ENCODE data around the gene ZGPAT. TPM values are rescaled to one million over a fixed set of nuclear protein-coding genes. Genes with fewer than 3 reads are reported as not detected.

ZGPAT gene
- total RNA-seq, 1 experiment from 2014 or later: 27.6 TPM

DNA sequence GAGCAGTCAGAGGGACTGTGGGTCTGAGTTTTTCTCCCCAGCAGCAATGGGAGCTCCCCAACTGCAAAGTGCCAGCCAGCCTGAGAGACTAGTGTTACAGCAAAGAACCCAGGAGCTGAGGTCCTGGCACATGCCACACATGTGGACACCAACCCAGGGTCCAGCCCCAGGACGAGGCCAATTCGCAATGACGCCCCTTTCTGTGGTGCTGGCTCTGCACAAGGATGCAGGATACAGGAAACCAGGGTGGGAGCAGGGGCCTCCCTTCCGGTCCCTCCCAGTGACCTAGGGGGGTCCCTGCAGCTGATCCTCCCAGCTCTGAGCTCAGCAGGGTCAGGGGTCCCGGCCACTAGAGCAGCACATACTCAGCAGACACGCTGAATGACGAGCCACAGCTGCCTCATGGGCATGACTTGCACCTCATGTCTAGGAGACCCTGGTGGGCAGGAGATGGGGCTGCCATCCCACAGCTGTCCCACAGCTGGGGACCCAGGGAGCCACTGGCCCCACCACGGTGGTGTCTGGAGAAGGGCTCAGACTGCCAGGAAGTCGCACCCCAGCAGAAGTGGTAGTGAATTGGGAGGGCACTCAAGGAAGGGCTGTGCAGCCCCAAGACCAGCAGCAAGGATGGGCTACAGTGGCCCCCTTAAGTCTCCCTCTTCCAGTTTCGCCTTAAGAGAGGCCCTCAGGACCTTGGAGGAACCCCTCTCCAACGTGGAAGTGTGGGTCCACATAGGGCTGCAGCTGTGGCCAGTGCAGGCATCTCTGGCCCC lies 3.7 kb upstream of the ZGPAT start:
- H2BK20ac ChIP-seq (ENCODE audit: low read depth, low read length, poor library complexity, severe bottlenecking): no peak overlapping the region
- no peak overlapping the region for H3K27ac ChIP-seq (ENCODE audit: insufficient read length, low read depth, low read length)
- no peaks in the 10 kb centered on the region for H3K4me1 ChIP-seq (ENCODE audit: insufficient read depth, low read length)
- no peak overlapping the region for H3K4me2 ChIP-seq (ENCODE audit: insufficient read depth, insufficient read length, low read length)
- H2BK12ac ChIP-seq (ENCODE audit: insufficient read length, low read depth, low read length): no peak overlapping the region
- no peak overlapping the region for H4K5ac ChIP-seq (ENCODE audit: insufficient read length, low read depth, low read length)
- no peak overlapping the region for H2BK5ac ChIP-seq (ENCODE audit: insufficient read length, low read length)
- Mint-ChIP-seq H3K4me3 (no peak overlapping the region; a peak in 1 of 5 replicates), H3K27me3 (ENCODE audit: low read depth) (no peaks in the 10 kb centered on the region), H3K27ac (no peak overlapping the region), H3K4me1 (peaks cover 8 to 16% of the 10 kb centered on the region in 2 experiments), H3K9me3 (no peaks in the 10 kb centered on the region), H3K36me3 (ENCODE audit: insufficient read depth in 1 of 3, low read depth in 3 of 3) (peaks cover 21 to 35% (median 32%) of the 10 kb centered on the region in 3 experiments)
- H4K91ac ChIP-seq (ENCODE audit: insufficient read length, low read depth, low read length): no peak overlapping the region
- peaks cover 4% of the 10 kb centered on the region; the same call in 1 of the 2 replicates for H3K79me2 ChIP-seq (ENCODE audit: insufficient read depth, low read length)
- H2AFZ ChIP-seq (ENCODE audit: low read length): no peak overlapping the region
- H3K9me3 ChIP-seq (ENCODE audit: control insufficient read depth, low read depth, low read length): no peaks in the 10 kb centered on the region
- WGBS (ENCODE audit: extremely low coverage, insufficient read length, low lambda C conversion rate): no CpG with 5 or more reads among the region's 11 CpGs
- no peak overlapping the region for H2BK120ac ChIP-seq (ENCODE audit: low read depth, low read length, poor library complexity, severe bottlenecking)
- no peak overlapping the region for H2AK5ac ChIP-seq (ENCODE audit: insufficient read length, low read length)
- DNase-seq: no peak
- H3K23me2 ChIP-seq (ENCODE audit: insufficient read length, low read depth, low read length, poor library complexity, severe bottlenecking): peaks cover 12% of the 10 kb centered on the region
- no peaks in the 10 kb centered on the region for H3K27me3 ChIP-seq (ENCODE audit: insufficient read depth, low read length)
- H3K23ac ChIP-seq (ENCODE audit: insufficient read length, low read depth, low read length): no peak overlapping the region
- H3K9ac ChIP-seq (ENCODE audit: extremely low read depth, insufficient read length, low read length): no peak overlapping the region
- no peak overlapping the region for H3T11ph ChIP-seq (ENCODE audit: low read length)
- no peak overlapping the region for H4K8ac ChIP-seq (replicated peaks; ENCODE audit: insufficient read length, low read depth, low read length)
- H2BK15ac ChIP-seq (ENCODE audit: low read depth, low read length): no peak overlapping the region
- TF ChIP-seq, protein P1, sequence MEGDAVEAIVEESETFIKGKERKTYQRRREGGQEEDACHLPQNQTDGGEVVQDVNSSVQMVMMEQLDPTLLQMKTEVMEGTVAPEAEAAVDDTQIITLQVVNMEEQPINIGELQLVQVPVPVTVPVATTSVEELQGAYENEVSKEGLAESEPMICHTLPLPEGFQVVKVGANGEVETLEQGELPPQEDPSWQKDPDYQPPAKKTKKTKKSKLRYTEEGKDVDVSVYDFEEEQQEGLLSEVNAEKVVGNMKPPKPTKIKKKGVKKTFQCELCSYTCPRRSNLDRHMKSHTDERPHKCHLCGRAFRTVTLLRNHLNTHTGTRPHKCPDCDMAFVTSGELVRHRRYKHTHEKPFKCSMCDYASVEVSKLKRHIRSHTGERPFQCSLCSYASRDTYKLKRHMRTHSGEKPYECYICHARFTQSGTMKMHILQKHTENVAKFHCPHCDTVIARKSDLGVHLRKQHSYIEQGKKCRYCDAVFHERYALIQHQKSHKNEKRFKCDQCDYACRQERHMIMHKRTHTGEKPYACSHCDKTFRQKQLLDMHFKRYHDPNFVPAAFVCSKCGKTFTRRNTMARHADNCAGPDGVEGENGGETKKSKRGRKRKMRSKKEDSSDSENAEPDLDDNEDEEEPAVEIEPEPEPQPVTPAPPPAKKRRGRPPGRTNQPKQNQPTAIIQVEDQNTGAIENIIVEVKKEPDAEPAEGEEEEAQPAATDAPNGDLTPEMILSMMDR (conservative IDR thresholded peaks at IDR 0.05): no peak
- H3K56ac ChIP-seq (ENCODE audit: insufficient read length, low read depth, low read length): no peak overlapping the region
- H3K18ac ChIP-seq (ENCODE audit: insufficient read length, low read depth, low read length): no peak overlapping the region
- peaks cover 4% of the 10 kb centered on the region for H3K79me1 ChIP-seq (ENCODE audit: insufficient read depth, low read depth, low read length, poor library complexity, severe bottlenecking)
- H4K20me1 ChIP-seq (ENCODE audit: control insufficient read depth, insufficient read depth, insufficient read length): no peaks in the 10 kb centered on the region
- no peak overlapping the region for H3K4ac ChIP-seq (ENCODE audit: low read depth, low read length)
- H3K14ac ChIP-seq (ENCODE audit: insufficient read depth, low read length): no peak overlapping the region

Measured in H9 (cell line).